H1 (cell line): ENCODE measurements around the gene INO80. TPM values are rescaled to one million over a fixed set of nuclear protein-coding genes. Genes with fewer than 3 reads are reported as not detected.

Experiments used
- BCL11A ChIP-seq, 2 experiments: IDR thresholded peaks; one replicate each; pipeline ENCODE4 v1.6.1; 2011; ENCODE audit warnings: low read depth in 2 of 2, low read length in 2 of 2, mild to moderate bottlenecking in 2 of 2
- CHD2 ChIP-seq: IDR thresholded peaks from 2 replicates; pipeline ENCODE4 v1.6.1; 2012; ENCODE audit warnings: low read length, improper control_type of control experiment
- CHD7 ChIP-seq: fragments of 300-600 bp; sonication (generic); IDR thresholded peaks from 2 replicates; pipeline ENCODE4 v1.7.1; 2012; ENCODE audit warnings: low read length, moderate library complexity, mild to moderate bottlenecking, inconsistent platforms; ENCODE audit not compliant: insufficient replicate concordance
- FOSL1 ChIP-seq: IDR thresholded peaks from 2 replicates; pipeline ENCODE4 v1.6.1; 2011; ENCODE audit warnings: mild to moderate bottlenecking, low read depth, low read length, moderate library complexity; ENCODE audit not compliant: insufficient read depth
- NANOG ChIP-seq: IDR thresholded peaks from 2 replicates; pipeline ENCODE4 v1.6.1; 2011; ENCODE audit warnings: low read length, low read depth, mild to moderate bottlenecking, inconsistent platforms; ENCODE audit not compliant: insufficient read depth, poor library complexity, severe bottlenecking
- RAD21 ChIP-seq, 2 experiments: IDR thresholded peaks in 1 of 2; conservative IDR thresholded peaks in 1 of 2; 2 replicates each; pipeline ENCODE4 v1.6.1; 2011; ENCODE audit warnings: low read depth in 2 of 2, low read length in 2 of 2, improper control_type of control experiment in 1 of 2, inconsistent platforms in 1 of 2, mild to moderate bottlenecking in 1 of 2, moderate library complexity in 1 of 2
- SAP30 ChIP-seq: fragments of 300-600 bp; sonication (generic); IDR thresholded peaks from 2 replicates; pipeline ENCODE4 v1.7.1; 2012; ENCODE audit warnings: low read length, moderate library complexity, mild to moderate bottlenecking, inconsistent platforms; ENCODE audit not compliant: insufficient read depth, insufficient replicate concordance
- SRF ChIP-seq: IDR thresholded peaks from 2 replicates; pipeline ENCODE4 v1.6.1; 2011; ENCODE audit warnings: mild to moderate bottlenecking, low read depth, low read length, moderate library complexity
- polyA plus RNA-seq, 7 experiments: library from polyadenylated mRNA; depleted of rRNA in 3 of 7; stranded (reverse) in 5 of 7; unstranded in 2 of 7; fragments of >200 nt in 5 of 7; fragments of 200-250 nt in 2 of 7; gene quantifications; 1 replicate in 5 of 7; 2 replicates in 1 of 7; 4 replicates in 1 of 7; pipeline versions ENCODE4 v1.2.1 to v1.2.3, GENCODE V29; 2011 to 2013; ENCODE audit warnings: missing spikeins in 2 of 7, mixed read lengths in 2 of 7
- total RNA-seq: library from RNA; stranded (reverse); fragmentation: NEBNext Ultra II Directional; extraction: Animal tissue kit (Norgen Biotek cat#: 25700); gene quantifications from 2 replicates; pipeline ENCODE4 v1.2.1, GENCODE V29; 2021

Gene INO80
- total and polyA plus RNA-seq, 2 of the 8 experiments (the other 6 are each of a cell fraction or from before 2014, with no cell fraction given), result 4.3 to 24.5 TPM

GRCh38 chr15:40984964-40985363 is 131.1 kb downstream of the INO80 start (continued):
- TF ChIP-seq CHD7 (no peak), NANOG (no peak), RAD21 (IDR thresholded peaks at IDR 0.05 in 1 of 2, conservative IDR thresholded peaks at IDR 0.05 in 1 of 2; ENCODE audit: low read depth in 2 of 2, low read length in 2 of 2) (no peak), BCL11A (IDR thresholded peaks at IDR 0.05; ENCODE audit: low read depth in 2 of 2, low read length in 2 of 2) (no peak), CHD2 (no peak), FOSL1 (no peak), SAP30 (no peak), SRF (no peak)
- TF ChIP-seq, all 59 proteins: peak for 0
